ENCODE data around the gene TRIM61. TPM values are rescaled to one million over a fixed set of nuclear protein-coding genes. Genes with fewer than 3 reads are reported as not detected.
"Not testable (repeated sequence)": the region's sequence is repeated elsewhere in the genome, so short reads cannot be mapped to it uniquely, and the experiment has no call there.

Gene TRIM61
- 1 to 10 TPM in 4 of 6 donors, under 1 TPM in 2; 0.44 to 2.4 (median 1.1) TPM for total RNA-seq

DNA sequence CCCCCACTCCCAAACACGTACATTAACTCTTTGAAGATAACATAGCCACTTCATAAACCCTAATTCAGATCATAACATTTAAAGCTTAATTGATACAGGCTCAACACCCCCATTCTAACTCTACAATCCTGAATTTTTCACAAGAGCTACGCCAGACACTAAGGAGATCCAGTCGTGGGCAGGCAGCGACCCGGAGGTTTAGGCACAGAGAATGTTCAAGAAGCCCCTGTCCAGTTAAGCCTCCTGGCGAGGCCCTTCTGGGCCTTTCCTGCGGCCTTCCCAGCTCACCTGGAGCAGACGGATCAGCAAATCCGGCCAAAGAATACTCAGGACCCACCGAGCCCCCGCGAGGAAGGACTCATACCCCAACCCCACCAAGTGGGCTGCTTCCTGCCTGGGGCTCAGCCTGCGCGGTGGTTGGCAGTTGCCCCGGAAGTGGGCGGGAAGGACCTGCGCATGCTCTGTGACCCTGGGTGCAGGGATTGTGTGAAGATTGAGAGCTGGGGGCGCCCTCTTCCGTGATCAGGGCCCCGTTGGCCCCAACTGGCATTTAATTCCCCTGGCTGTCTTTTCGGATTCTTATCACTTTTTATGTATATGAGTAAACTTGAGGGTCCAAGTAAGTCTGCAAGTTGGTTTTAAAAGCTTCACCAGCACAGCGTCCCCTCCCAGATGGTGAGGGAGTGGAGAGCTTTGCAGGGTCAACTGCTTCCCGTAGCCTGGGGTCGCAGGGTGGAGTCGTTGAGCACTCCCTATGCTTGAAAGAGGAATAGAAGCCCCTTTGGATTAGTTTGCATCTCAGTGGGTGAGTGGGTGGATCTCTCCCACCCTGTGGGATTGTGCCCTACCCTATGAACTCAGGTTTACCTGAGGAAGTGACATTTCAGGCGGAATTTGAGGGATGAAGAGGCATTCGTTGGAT, at the start of gene TRIM61:
Gene TRIM61, minus strand, starts transcription at position 415 of the 922 bp plus-strand sequence. CDS start 7,655 bp downstream, outside the sequence.
- WGBS, 2 donors = 17 to 23% methylated on average over 21 to 23 of the region's 27 CpGs
- peak within 1 kb of the TSS in 3 of 4 donors; percentile 47 to 63 (median 62) for H3K4me3 ChIP-seq
- H3K9me3 ChIP-seq = no peaks in the 10 kb centered on the region
- no peak for TF ChIP-seq EP300 (IDR thresholded peaks at IDR 0.05)
- peak in 2 of 4 donors; percentile 22 to 32 for TF ChIP-seq POLR2A (IDR thresholded peaks at IDR 0.05)
- TF ChIP-seq, protein P1, sequence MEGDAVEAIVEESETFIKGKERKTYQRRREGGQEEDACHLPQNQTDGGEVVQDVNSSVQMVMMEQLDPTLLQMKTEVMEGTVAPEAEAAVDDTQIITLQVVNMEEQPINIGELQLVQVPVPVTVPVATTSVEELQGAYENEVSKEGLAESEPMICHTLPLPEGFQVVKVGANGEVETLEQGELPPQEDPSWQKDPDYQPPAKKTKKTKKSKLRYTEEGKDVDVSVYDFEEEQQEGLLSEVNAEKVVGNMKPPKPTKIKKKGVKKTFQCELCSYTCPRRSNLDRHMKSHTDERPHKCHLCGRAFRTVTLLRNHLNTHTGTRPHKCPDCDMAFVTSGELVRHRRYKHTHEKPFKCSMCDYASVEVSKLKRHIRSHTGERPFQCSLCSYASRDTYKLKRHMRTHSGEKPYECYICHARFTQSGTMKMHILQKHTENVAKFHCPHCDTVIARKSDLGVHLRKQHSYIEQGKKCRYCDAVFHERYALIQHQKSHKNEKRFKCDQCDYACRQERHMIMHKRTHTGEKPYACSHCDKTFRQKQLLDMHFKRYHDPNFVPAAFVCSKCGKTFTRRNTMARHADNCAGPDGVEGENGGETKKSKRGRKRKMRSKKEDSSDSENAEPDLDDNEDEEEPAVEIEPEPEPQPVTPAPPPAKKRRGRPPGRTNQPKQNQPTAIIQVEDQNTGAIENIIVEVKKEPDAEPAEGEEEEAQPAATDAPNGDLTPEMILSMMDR (IDR thresholded peaks at IDR 0.05) = no peak
- peak in 1 of 2 donors; percentile 59 for TF ChIP-seq POLR2AphosphoS5 (IDR thresholded peaks at IDR 0.05)
- ATAC-seq (ENCODE audit: low FRiP score in 2 of 2) (peak; percentile 77 to 87), DNase-seq (peak; percentile 63 to 87)
- no peaks in the 10 kb centered on the region for H3K36me3 ChIP-seq
- peak within 1 kb of the TSS in 2 of 4 donors; percentile 64 for H3K27ac ChIP-seq
- H3K4me1 ChIP-seq = peaks cover 0 to 8% (median 4%) of the 10 kb centered on the region in 4 donors
- H3K27me3 ChIP-seq = no peaks in the 10 kb centered on the region

GRCh38 chr4:165025782-165026181, 48.3 kb upstream of the TRIM61 start:
- not testable (repeated sequence) for H3K27ac ChIP-seq; DNase-seq; H3K36me3 ChIP-seq; H3K4me1 ChIP-seq; H3K27me3 ChIP-seq; H3K9me3 ChIP-seq; ATAC-seq (ENCODE audit: low FRiP score in 2 of 2); H3K4me3 ChIP-seq
- WGBS, 2 donors = 86 to 94% methylated on average over 8 of the region's 8 CpGs

DNA sequence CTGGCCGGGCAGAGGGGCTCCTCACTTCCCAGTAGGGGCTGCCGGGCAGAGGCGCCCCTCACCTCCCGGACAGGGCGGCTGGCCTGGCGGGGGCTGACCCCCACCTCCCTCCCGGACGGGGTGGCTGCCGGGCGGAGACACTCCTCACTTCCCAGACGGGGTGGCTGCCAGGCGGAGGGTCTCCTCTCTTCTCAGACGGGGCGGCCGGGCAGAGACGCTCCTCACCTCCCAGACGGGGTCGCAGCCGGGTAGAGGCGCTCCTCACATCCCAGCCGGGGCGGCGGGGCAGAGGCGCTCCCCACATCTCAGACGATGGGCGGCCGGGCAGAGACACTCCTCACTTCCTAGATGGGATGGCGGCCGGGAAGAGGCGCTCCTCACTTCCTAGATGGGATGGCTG, 42.5 kb upstream of the TRIM61 start:
- not testable (repeated sequence) for ATAC-seq (ENCODE audit: low FRiP score in 2 of 2); H3K4me1 ChIP-seq; H3K4me3 ChIP-seq; H3K9me3 ChIP-seq; H3K36me3 ChIP-seq; H3K27me3 ChIP-seq; H3K27ac ChIP-seq
- 100% methylated on average over 6 of the region's 30 CpGs; no CpG with 5 or more reads in 1 of the 2 donors for WGBS, 2 donors
- DNase-seq = peak in 1 of 2 donors; percentile 56

- Histone ChIP-seq H3K36me3 (no peaks in the 10 kb centered on the region), H3K4me3 (no peak overlapping the region), H3K9me3 (no peaks in the 10 kb centered on the region), H3K4me1 (no peaks in the 10 kb centered on the region), H3K27me3 (no peaks in the 10 kb centered on the region), H3K27ac (no peak overlapping the region)
- DNase-seq = no peak
- TF ChIP-seq EP300 (IDR thresholded peaks at IDR 0.05) = no peak
- ATAC-seq (ENCODE audit: low FRiP score in 2 of 2) = no peak
- WGBS, 2 donors = 35 to 47% methylated on average over 5 of the region's 5 CpGs
Observed at GRCh38 chr4:165016971-165017370, 39.5 kb upstream of the TRIM61 start.

GRCh38 chr4:165013691-165014090, 36.2 kb upstream of the TRIM61 start:
- H3K4me3 ChIP-seq = no peak overlapping the region
- no peak overlapping the region for H3K27ac ChIP-seq
- no peaks in the 10 kb centered on the region for H3K27me3 ChIP-seq
- no peak for ATAC-seq (ENCODE audit: low FRiP score in 2 of 2)
- H3K36me3 ChIP-seq = no peaks in the 10 kb centered on the region
- TF ChIP-seq EP300 (IDR thresholded peaks at IDR 0.05) = no peak
- TF ChIP-seq POLR2A (IDR thresholded peaks at IDR 0.05) = no peak
- no peak for TF ChIP-seq POLR2AphosphoS5 (IDR thresholded peaks at IDR 0.05)
- TF ChIP-seq, protein P1 (IDR thresholded peaks at IDR 0.05) = no peak
- no peaks in the 10 kb centered on the region for H3K4me1 ChIP-seq
- DNase-seq = no peak
- H3K9me3 ChIP-seq = no peaks in the 10 kb centered on the region

DNA sequence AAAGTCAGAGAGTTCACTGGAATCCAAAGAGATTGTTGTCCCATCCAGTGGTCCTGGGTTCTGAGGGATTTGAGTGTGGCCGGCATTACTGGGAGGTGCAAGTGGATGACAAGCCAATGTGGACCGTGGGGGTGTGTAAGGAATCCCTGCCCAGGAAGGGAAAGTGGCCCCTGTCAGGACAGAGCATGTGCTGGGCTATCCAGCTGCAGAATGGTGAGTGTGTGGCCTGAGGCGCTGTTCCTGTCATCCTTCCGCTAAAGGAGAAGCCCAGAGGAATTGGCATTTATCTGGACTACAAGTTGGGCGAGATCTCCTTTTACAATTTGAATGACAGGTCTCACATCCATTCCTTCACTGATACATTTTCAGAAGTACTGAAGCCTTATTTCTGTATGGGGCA, 33.9 kb upstream of the TRIM61 start:
- H3K9me3 ChIP-seq = no peaks in the 10 kb centered on the region
- no peaks in the 10 kb centered on the region for H3K27me3 ChIP-seq
- H3K27ac ChIP-seq = no peak overlapping the region
- no peaks in the 10 kb centered on the region for H3K4me1 ChIP-seq
- no peak for TF ChIP-seq EP300 (IDR thresholded peaks at IDR 0.05)
- TF ChIP-seq, protein P1 (IDR thresholded peaks at IDR 0.05) = no peak
- no peak for TF ChIP-seq POLR2AphosphoS5 (IDR thresholded peaks at IDR 0.05)
- TF ChIP-seq POLR2A (IDR thresholded peaks at IDR 0.05) = no peak
- 83 to 87% methylated on average over 5 of the region's 5 CpGs for WGBS, 2 donors
- ATAC-seq (ENCODE audit: low FRiP score in 2 of 2) (no peak), DNase-seq (no peak)
- H3K36me3 ChIP-seq = no peaks in the 10 kb centered on the region
- H3K4me3 ChIP-seq = no peak overlapping the region

Measured in upper lobe of left lung (tissue), 6 donors.